Activated CD4-positive, alpha-beta memory T cell treated with anti-CD3 and anti-CD28 coated beads for 36 hours (primary cell): ENCODE data around the gene SHLD1. TPM values are rescaled to one million over a fixed set of nuclear protein-coding genes. Genes with fewer than 3 reads are reported as not detected.

Experiments used
- CTCF ChIA-PET: fragments of 350-600 bp; sonication (Branson Sonifier 250); formaldehyde crosslinking; loops from one replicate; lab custom pipeline; 2021; ENCODE audit warnings: antibody characterized with exemption, inconsistent platforms; lab: Charles Lee
- POLR2A ChIA-PET: fragments of 350-600 bp; sonication (Branson Sonifier 250); formaldehyde crosslinking; loops from one replicate; lab custom pipeline; 2021; ENCODE audit warnings: antibody characterized with exemption; lab: Charles Lee
- DNase-seq: peaks from one replicate; pipeline ENCODE4 v3.0.0-alpha.2; 2020
- H3K27ac Mint-ChIP-seq: one replicate; pipeline ENCODE4 v1.8.0; 2021; ENCODE audit warnings: mixed read lengths
- H3K27me3 Mint-ChIP-seq: one replicate; pipeline ENCODE4 v1.8.0; 2021; ENCODE audit warnings: mixed read lengths
- H3K36me3 Mint-ChIP-seq: one replicate; pipeline ENCODE4 v1.8.0; 2021; ENCODE audit warnings: mixed read lengths
- H3K4me1 Mint-ChIP-seq: one replicate; pipeline ENCODE4 v1.8.0; 2021; ENCODE audit warnings: low read depth, mixed read lengths
- H3K4me3 Mint-ChIP-seq: one replicate; pipeline ENCODE4 v1.8.0; 2021; ENCODE audit warnings: mild to moderate bottlenecking, mixed read lengths
- H3K9me3 Mint-ChIP-seq: one replicate; pipeline ENCODE4 v1.8.0; 2021; ENCODE audit warnings: mixed read lengths
- intact Hi-C: fragments of 100-400 bp; cut with micrococcal nuclease; formaldehyde crosslinking; loops from one replicate; pipeline ENCODE4 v1.15.1; 2023
- total RNA-seq, 2 experiments: library from RNA; stranded (reverse); gene quantifications; one replicate each; pipeline ENCODE4 v1.2.3, GENCODE V29; 2021

Gene SHLD1
- total RNA-seq, 2 experiments from 2014 or later: 9.0 to 9.8 TPM

GRCh38 chr20:5865604-5866003 lies 115.4 kb downstream of the SHLD1 start:
- DNase-seq: no peak
- peaks cover 4% of the 10 kb centered on the region for H3K36me3 Mint-ChIP-seq
- H3K4me3 Mint-ChIP-seq: no peak overlapping the region
- POLR2A ChIA-PET: no interaction called here
- intact Hi-C loops: no loop called here
- H3K9me3 Mint-ChIP-seq: no peaks in the 10 kb centered on the region
- CTCF ChIA-PET: interaction anchor here (0.6 kb wide), 1 partner anchor 581 kb away, joined by 3 read pairs; no protein-coding TSS in a partner anchor
- H3K4me1 Mint-ChIP-seq: peaks cover 30% of the 10 kb centered on the region
- no peaks in the 10 kb centered on the region for H3K27me3 Mint-ChIP-seq
- no peak overlapping the region for H3K27ac Mint-ChIP-seq

GRCh38 chr20:5870568-5870981 lies 120.4 kb downstream of the SHLD1 start:
- CTCF ChIA-PET: no interaction called here
- POLR2A ChIA-PET: no interaction called here
- no peaks in the 10 kb centered on the region for H3K9me3 Mint-ChIP-seq
- no peak for DNase-seq
- no peaks in the 10 kb centered on the region for H3K27me3 Mint-ChIP-seq
- intact Hi-C loops: no loop called here
- no peaks in the 10 kb centered on the region for H3K36me3 Mint-ChIP-seq
- peaks cover 2% of the 10 kb centered on the region for H3K4me1 Mint-ChIP-seq
- H3K27ac Mint-ChIP-seq: no peak overlapping the region
- no peak overlapping the region for H3K4me3 Mint-ChIP-seq

GRCh38 chr20:5871459-5872410 lies 121.5 kb downstream of the SHLD1 start:
- H3K36me3 Mint-ChIP-seq: no peaks in the 10 kb centered on the region
- intact Hi-C loops: no loop called here
- CTCF ChIA-PET: no interaction called here
- no peak overlapping the region for H3K4me3 Mint-ChIP-seq
- peaks cover 5% of the 10 kb centered on the region for H3K9me3 Mint-ChIP-seq
- H3K4me1 Mint-ChIP-seq: no peaks in the 10 kb centered on the region
- H3K27me3 Mint-ChIP-seq: no peaks in the 10 kb centered on the region
- DNase-seq: no peak
- POLR2A ChIA-PET: no interaction called here
- H3K27ac Mint-ChIP-seq: no peak overlapping the region

GRCh38 chr20:5877128-5877527 lies 126.9 kb downstream of the SHLD1 start:
- CTCF ChIA-PET: no interaction called here
- intact Hi-C loops: no loop called here
- no peak overlapping the region for H3K4me3 Mint-ChIP-seq
- DNase-seq: no peak
- no peak overlapping the region for H3K27ac Mint-ChIP-seq
- H3K27me3 Mint-ChIP-seq: peaks cover 2% of the 10 kb centered on the region
- H3K4me1 Mint-ChIP-seq: peaks cover 6% of the 10 kb centered on the region
- H3K36me3 Mint-ChIP-seq: no peaks in the 10 kb centered on the region
- H3K9me3 Mint-ChIP-seq: peaks cover 7% of the 10 kb centered on the region
- POLR2A ChIA-PET: no interaction called here

GRCh38 chr20:5880326-5880725 lies 130.1 kb downstream of the SHLD1 start:
- no peaks in the 10 kb centered on the region for H3K36me3 Mint-ChIP-seq
- no peak overlapping the region for H3K27ac Mint-ChIP-seq
- intact Hi-C loops: no loop called here
- ChIA-PET POLR2A (interaction anchor here (0.6 kb wide), 1 partner anchor 13 kb away, joined by 3 read pairs; no protein-coding TSS in a partner anchor), CTCF (no interaction called here)
- peaks cover 7% of the 10 kb centered on the region for H3K9me3 Mint-ChIP-seq
- DNase-seq: no peak
- H3K4me3 Mint-ChIP-seq: no peak overlapping the region
- peaks cover 2% of the 10 kb centered on the region for H3K27me3 Mint-ChIP-seq
- H3K4me1 Mint-ChIP-seq: peaks cover 6% of the 10 kb centered on the region

GRCh38 chr20:5881703-5882102 lies 131.5 kb downstream of the SHLD1 start:
- Mint-ChIP-seq H3K4me3 (no peak overlapping the region), H3K9me3 (peaks cover 2% of the 10 kb centered on the region), H3K4me1 (peaks cover 6% of the 10 kb centered on the region), H3K27ac (no peak overlapping the region), H3K36me3 (no peaks in the 10 kb centered on the region), H3K27me3 (peaks cover 2% of the 10 kb centered on the region)
- intact Hi-C loops: no loop called here
- DNase-seq: no peak
- ChIA-PET POLR2A (no interaction called here), CTCF (interaction anchor here (0.6 kb wide), 1 partner anchor 210 kb away, joined by 3 read pairs; no protein-coding TSS in a partner anchor)

- ChIA-PET POLR2A (no interaction called here), CTCF (interaction anchor here (0.6 kb wide), 1 partner anchor 210 kb away, joined by 3 read pairs; no protein-coding TSS in a partner anchor)
- H3K27me3 Mint-ChIP-seq: peaks cover 2% of the 10 kb centered on the region
- no peak overlapping the region for H3K4me3 Mint-ChIP-seq
- H3K4me1 Mint-ChIP-seq: peaks cover 6% of the 10 kb centered on the region
- H3K9me3 Mint-ChIP-seq: peaks cover under 1% of the 10 kb centered on the region
- no peaks in the 10 kb centered on the region for H3K36me3 Mint-ChIP-seq
- intact Hi-C loops: no loop called here
- H3K27ac Mint-ChIP-seq: no peak overlapping the region
- DNase-seq: no peak
Measured at GRCh38 chr20:5882166-5882565, 132.0 kb downstream of the SHLD1 start.

- H3K36me3 Mint-ChIP-seq: no peaks in the 10 kb centered on the region
- ChIA-PET POLR2A (no interaction called here), CTCF (no interaction called here)
- no peak overlapping the region for H3K27ac Mint-ChIP-seq
- H3K9me3 Mint-ChIP-seq: no peaks in the 10 kb centered on the region
- H3K4me3 Mint-ChIP-seq: no peak overlapping the region
- H3K4me1 Mint-ChIP-seq: peaks cover 6% of the 10 kb centered on the region
- no peak for DNase-seq
- intact Hi-C loops: no loop called here
- peaks cover under 1% of the 10 kb centered on the region for H3K27me3 Mint-ChIP-seq
Measured at GRCh38 chr20:5884465-5885335, 134.5 kb downstream of the SHLD1 start.

- no peaks in the 10 kb centered on the region for H3K9me3 Mint-ChIP-seq
- no peaks in the 10 kb centered on the region for H3K36me3 Mint-ChIP-seq
- no peak overlapping the region for H3K4me3 Mint-ChIP-seq
- no peak for DNase-seq
- H3K27ac Mint-ChIP-seq: no peak overlapping the region
- H3K27me3 Mint-ChIP-seq: no peaks in the 10 kb centered on the region
- CTCF ChIA-PET: no interaction called here
- H3K4me1 Mint-ChIP-seq: peaks cover 6% of the 10 kb centered on the region
- intact Hi-C loops: no loop called here
- POLR2A ChIA-PET: no interaction called here
Measured at GRCh38 chr20:5885866-5886265, 135.7 kb downstream of the SHLD1 start.

GRCh38 chr20:5886788-5887187 lies 136.6 kb downstream of the SHLD1 start:
- Mint-ChIP-seq H3K36me3 (no peaks in the 10 kb centered on the region), H3K4me3 (no peak overlapping the region), H3K27ac (no peak overlapping the region), H3K27me3 (no peaks in the 10 kb centered on the region), H3K9me3 (no peaks in the 10 kb centered on the region), H3K4me1 (peaks cover 3% of the 10 kb centered on the region)
- intact Hi-C loops: no loop called here
- POLR2A ChIA-PET: no interaction called here
- CTCF ChIA-PET: no interaction called here
- DNase-seq: no peak

GRCh38 chr20:5887386-5887785 lies 137.2 kb downstream of the SHLD1 start:
- Mint-ChIP-seq H3K4me1 (no peaks in the 10 kb centered on the region), H3K9me3 (no peaks in the 10 kb centered on the region), H3K4me3 (no peak overlapping the region), H3K27ac (no peak overlapping the region), H3K27me3 (no peaks in the 10 kb centered on the region), H3K36me3 (no peaks in the 10 kb centered on the region)
- ChIA-PET POLR2A (no interaction called here), CTCF (no interaction called here)
- intact Hi-C loops: no loop called here
- DNase-seq: no peak

- Mint-ChIP-seq H3K27ac (no peak overlapping the region), H3K9me3 (no peaks in the 10 kb centered on the region), H3K27me3 (no peaks in the 10 kb centered on the region), H3K4me3 (no peak overlapping the region), H3K36me3 (no peaks in the 10 kb centered on the region), H3K4me1 (no peaks in the 10 kb centered on the region)
- ChIA-PET POLR2A (no interaction called here), CTCF (no interaction called here)
- DNase-seq: no peak
- intact Hi-C loops: no loop called here
Measured at GRCh38 chr20:5888041-5888440, 137.8 kb downstream of the SHLD1 start.
